HEK293 (cell line): ENCODE results near the gene SMARCA2.

Source experiments
- CTCF ChIA-PET: fragments of 350-600 bp; formaldehyde crosslinking; extraction: SDS; loops from one replicate; lab custom pipeline; 2021; ENCODE audit warnings: antibody characterized with exemption; lab: Yijun Ruan, JAX
- POLR2A ChIA-PET: fragments of 300-600 bp; formaldehyde crosslinking; extraction: SDS; loops from one replicate; lab custom pipeline; 2020; ENCODE audit warnings: antibody characterized with exemption, inconsistent platforms; lab: Yijun Ruan, JAX
- H3K27ac ChIP-seq: fragments of 200-500 bp; sonication (Bioruptor generic); 2 replicates; pipeline ENCODE4 v1.5.1; 2014; ENCODE audit warnings: low read depth, low read length, control low read depth, inconsistent platforms; ENCODE audit errors: extremely low read depth
- H3K36me3 ChIP-seq, 2 experiments: fragments of 200-500 bp in 1 of 2; sonication (Bioruptor generic) in 1 of 2; 1 replicate in 1 of 2; 2 replicates in 1 of 2; pipeline ENCODE4 v1.5.1; 2014 to 2017; ENCODE audit warnings: inconsistent platforms in 2 of 2, low read length in 2 of 2; ENCODE audit not compliant: control insufficient read depth in 2 of 2, insufficient read depth in 1 of 2
- H3K4me1 ChIP-seq: fragments of 200-500 bp; sonication (Bioruptor generic); 2 replicates; pipeline ENCODE4 v1.5.1; 2014; ENCODE audit warnings: mild to moderate bottlenecking, low read length, inconsistent platforms; ENCODE audit not compliant: control insufficient read depth, insufficient read depth
- H3K4me3 ChIP-seq: 2 replicates; pipeline ENCODE4 v1.5.1; 2011; ENCODE audit warnings: low read depth, mild to moderate bottlenecking, control low read depth, low read length, moderate library complexity
- H3K9me3 ChIP-seq: fragments of 200-500 bp; sonication (Bioruptor generic); 2 replicates; pipeline ENCODE4 v1.5.1; 2014; ENCODE audit warnings: low read depth, low read length, inconsistent platforms; ENCODE audit not compliant: control insufficient read depth, insufficient read depth
- KLF7 ChIP-seq: fragments of 450-650 bp; formaldehyde crosslinking; IDR thresholded peaks from 2 replicates; pipeline ENCODE4 v1.5.1; 2016; ENCODE audit warnings: missing biosample characterization, missing genetic modification characterization, borderline replicate concordance
- OSR2 ChIP-seq: fragments of 450-650 bp; formaldehyde crosslinking; IDR thresholded peaks from 2 replicates; pipeline ENCODE4 v1.5.1; 2016; ENCODE audit warnings: missing biosample characterization, missing genetic modification characterization
- TCF7L2 ChIP-seq: IDR thresholded peaks from 2 replicates; pipeline ENCODE4 v1.6.1; 2011; ENCODE audit warnings: low read depth, mild to moderate bottlenecking, inconsistent platforms, low read length, moderate library complexity, borderline replicate concordance
- YY1 ChIP-seq: fragments of 450-650 bp; formaldehyde crosslinking; IDR thresholded peaks from 2 replicates; pipeline ENCODE4 v1.5.1; 2018; ENCODE audit warnings: missing biosample characterization, missing genetic modification characterization
- ZNF311 ChIP-seq: fragments of 450-650 bp; formaldehyde crosslinking; IDR thresholded peaks from 2 replicates; pipeline ENCODE4 v1.5.1; 2017; ENCODE audit warnings: missing biosample characterization, missing genetic modification characterization, borderline replicate concordance
- ZNF350 ChIP-seq: fragments of 450-650 bp; formaldehyde crosslinking; IDR thresholded peaks from 2 replicates; pipeline ENCODE4 v1.5.0; 2017; ENCODE audit warnings: missing biosample characterization, mild to moderate bottlenecking, missing genetic modification characterization
- ZNF366 ChIP-seq: fragments of 450-650 bp; formaldehyde crosslinking; conservative IDR thresholded peaks from 2 replicates; pipeline ENCODE4 v1.5.1; 2016; ENCODE audit warnings: missing biosample characterization, missing genetic modification characterization
- ZNF473 ChIP-seq: fragments of 450-650 bp; formaldehyde crosslinking; IDR thresholded peaks from 2 replicates; pipeline ENCODE4 v1.5.1; 2017; ENCODE audit warnings: missing biosample characterization, missing genetic modification characterization
- ZNF544 ChIP-seq: fragments of 450-650 bp; formaldehyde crosslinking; IDR thresholded peaks from 2 replicates; pipeline ENCODE4 v1.5.0; 2017; ENCODE audit warnings: missing biosample characterization, missing genetic modification characterization
- ZNF660 ChIP-seq: fragments of 450-650 bp; IDR thresholded peaks from 2 replicates; pipeline ENCODE4 v1.5.1; 2018; ENCODE audit warnings: missing biosample characterization, mild to moderate bottlenecking, missing genetic modification characterization
- ZNF777 ChIP-seq: fragments of 450-650 bp; formaldehyde crosslinking; IDR thresholded peaks from 2 replicates; pipeline ENCODE4 v1.5.1; 2017; ENCODE audit warnings: missing biosample characterization, missing genetic modification characterization, borderline replicate concordance
- ZNF791 ChIP-seq: fragments of 450-650 bp; formaldehyde crosslinking; IDR thresholded peaks from 2 replicates; pipeline ENCODE4 v1.5.1; 2016; ENCODE audit warnings: missing biosample characterization, missing genetic modification characterization
- TF ChIP-seq, protein P1 (sequence below): fragments of 450-650 bp; formaldehyde crosslinking; conservative IDR thresholded peaks from 2 replicates; pipeline ENCODE4 v1.5.1; 2016; ENCODE audit warnings: low read depth, missing biosample characterization, missing genetic modification characterization
- TF ChIP-seq, protein P2 (sequence below): fragments of 450-650 bp; IDR thresholded peaks from 2 replicates; pipeline ENCODE4 v1.5.1; 2018; ENCODE audit warnings: missing biosample characterization, mild to moderate bottlenecking, missing genetic modification characterization
- TF ChIP-seq, protein P3 (sequence below): fragments of 450-650 bp; formaldehyde crosslinking; IDR thresholded peaks from 2 replicates; pipeline ENCODE4 v1.5.1; 2016; ENCODE audit warnings: missing biosample characterization, missing genetic modification characterization
- TF ChIP-seq, protein P4 (sequence below): fragments of 450-650 bp; IDR thresholded peaks from 2 replicates; pipeline ENCODE4 v1.5.1; 2018; ENCODE audit warnings: missing biosample characterization, missing genetic modification characterization

The SMARCA2 gene

DNA sequence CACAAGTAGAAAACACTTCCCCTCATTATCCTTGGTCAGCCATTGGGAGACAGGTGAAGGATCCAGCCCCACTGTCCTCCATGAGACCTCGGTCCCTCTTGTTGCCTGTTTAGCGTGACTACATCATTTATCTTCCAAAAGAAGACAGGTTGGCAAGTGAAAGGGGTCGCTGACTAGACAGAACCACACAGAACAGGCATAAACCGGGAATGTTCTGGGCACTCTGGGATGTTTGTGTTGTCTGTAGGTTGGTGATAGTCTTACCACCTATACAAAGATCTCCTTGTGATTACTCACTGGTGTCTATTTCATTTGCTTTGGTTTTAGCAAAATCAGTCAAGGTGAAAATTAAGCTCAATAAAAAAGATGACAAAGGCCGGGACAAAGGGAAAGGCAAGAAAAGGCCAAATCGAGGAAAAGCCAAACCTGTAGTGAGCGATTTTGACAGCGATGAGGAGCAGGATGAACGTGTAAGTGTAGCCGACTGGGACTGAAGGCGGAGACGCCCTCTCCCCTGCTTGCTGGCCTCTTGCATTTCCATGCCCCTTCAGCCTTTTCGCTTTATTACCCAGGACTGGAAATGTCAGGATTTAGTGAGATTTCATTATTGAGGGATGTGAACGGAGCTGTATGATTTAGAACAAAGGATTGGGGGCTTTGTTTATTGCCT is 175.9 kb downstream of the SMARCA2 start:
- no peak overlapping the region for H3K4me3 ChIP-seq
- peaks cover 0 to 23% of the 10 kb centered on the region in 2 experiments; a peak in 1 of 3 replicates for H3K36me3 ChIP-seq
- H3K27ac ChIP-seq, result no peak overlapping the region
- no peaks in the 10 kb centered on the region for H3K4me1 ChIP-seq
- no peak for TF ChIP-seq ZNF660
- TF ChIP-seq, protein P1, sequence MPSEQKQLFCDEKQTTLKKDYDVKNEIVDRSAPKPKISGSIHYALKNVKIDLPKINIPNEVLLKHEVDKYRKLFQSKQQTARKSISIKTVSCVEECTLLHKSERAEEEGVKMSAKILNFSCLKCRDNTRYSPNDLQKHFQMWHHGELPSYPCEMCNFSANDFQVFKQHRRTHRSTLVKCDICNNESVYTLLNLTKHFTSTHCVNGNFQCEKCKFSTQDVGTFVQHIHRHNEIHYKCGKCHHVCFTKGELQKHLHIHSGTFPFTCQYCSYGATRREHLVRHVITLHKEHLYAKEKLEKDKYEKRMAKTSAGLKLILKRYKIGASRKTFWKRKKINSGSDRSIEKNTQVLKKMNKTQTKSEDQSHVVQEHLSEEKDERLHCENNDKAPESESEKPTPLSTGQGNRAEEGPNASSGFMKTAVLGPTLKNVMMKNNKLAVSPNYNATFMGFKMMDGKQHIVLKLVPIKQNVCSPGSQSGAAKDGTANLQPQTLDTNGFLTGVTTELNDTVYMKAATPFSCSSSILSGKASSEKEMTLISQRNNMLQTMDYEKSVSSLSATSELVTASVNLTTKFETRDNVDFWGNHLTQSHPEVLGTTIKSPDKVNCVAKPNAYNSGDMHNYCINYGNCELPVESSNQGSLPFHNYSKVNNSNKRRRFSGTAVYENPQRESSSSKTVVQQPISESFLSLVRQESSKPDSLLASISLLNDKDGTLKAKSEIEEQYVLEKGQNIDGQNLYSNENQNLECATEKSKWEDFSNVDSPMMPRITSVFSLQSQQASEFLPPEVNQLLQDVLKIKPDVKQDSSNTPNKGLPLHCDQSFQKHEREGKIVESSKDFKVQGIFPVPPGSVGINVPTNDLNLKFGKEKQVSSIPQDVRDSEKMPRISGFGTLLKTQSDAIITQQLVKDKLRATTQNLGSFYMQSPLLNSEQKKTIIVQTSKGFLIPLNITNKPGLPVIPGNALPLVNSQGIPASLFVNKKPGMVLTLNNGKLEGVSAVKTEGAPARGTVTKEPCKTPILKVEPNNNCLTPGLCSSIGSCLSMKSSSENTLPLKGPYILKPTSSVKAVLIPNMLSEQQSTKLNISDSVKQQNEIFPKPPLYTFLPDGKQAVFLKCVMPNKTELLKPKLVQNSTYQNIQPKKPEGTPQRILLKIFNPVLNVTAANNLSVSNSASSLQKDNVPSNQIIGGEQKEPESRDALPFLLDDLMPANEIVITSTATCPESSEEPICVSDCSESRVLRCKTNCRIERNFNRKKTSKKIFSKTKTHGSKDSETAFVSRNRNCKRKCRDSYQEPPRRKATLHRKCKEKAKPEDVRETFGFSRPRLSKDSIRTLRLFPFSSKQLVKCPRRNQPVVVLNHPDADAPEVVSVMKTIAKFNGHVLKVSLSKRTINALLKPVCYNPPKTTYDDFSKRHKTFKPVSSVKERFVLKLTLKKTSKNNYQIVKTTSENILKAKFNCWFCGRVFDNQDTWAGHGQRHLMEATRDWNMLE (tag by site-specific recombination), result no peak
- no peak for TF ChIP-seq ZNF791
- no peak for TF ChIP-seq ZNF473 (tag by site-specific recombination)
- TF ChIP-seq, all 188 proteins: peak for 0
- CTCF ChIA-PET, result interaction anchor here (1.0 kb wide), 1 partner anchor 10 kb away, joined by 6 read pairs; no protein-coding TSS in a partner anchor
- POLR2A ChIA-PET, result no interaction called here
- H3K9me3 ChIP-seq, result no peaks in the 10 kb centered on the region

DNA sequence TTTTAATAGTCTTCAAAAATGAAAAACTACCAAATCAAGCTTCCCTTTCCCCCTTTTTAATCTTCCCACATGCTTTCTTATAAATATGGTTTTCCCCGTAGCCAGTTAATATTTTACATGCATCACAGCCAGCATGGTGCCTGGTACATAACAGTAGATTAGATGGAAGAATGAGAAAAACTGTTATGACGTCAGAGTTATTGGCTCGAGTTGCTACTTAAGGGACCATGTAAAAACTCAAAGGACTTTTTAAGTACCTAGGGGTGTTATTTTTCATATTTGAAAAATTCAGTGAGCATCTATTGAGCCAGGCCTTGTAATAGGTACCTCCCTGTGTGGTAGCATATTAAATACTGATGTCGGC is 176.4 kb downstream of the SMARCA2 start:
- ChIA-PET POLR2A (no interaction called here), CTCF (interaction anchor here (1.0 kb wide), 1 partner anchor 10 kb away, joined by 6 read pairs; no protein-coding TSS in a partner anchor)
- Histone ChIP-seq H3K4me1 (no peaks in the 10 kb centered on the region), H3K9me3 (no peaks in the 10 kb centered on the region), H3K36me3 (peaks cover 0 to 22% of the 10 kb centered on the region in 2 experiments; a peak in 1 of 3 replicates), H3K27ac (no peak overlapping the region), H3K4me3 (no peak overlapping the region)
- TF ChIP-seq KLF7 (no peak), TCF7L2 (no peak)
- TF ChIP-seq, protein P2, sequence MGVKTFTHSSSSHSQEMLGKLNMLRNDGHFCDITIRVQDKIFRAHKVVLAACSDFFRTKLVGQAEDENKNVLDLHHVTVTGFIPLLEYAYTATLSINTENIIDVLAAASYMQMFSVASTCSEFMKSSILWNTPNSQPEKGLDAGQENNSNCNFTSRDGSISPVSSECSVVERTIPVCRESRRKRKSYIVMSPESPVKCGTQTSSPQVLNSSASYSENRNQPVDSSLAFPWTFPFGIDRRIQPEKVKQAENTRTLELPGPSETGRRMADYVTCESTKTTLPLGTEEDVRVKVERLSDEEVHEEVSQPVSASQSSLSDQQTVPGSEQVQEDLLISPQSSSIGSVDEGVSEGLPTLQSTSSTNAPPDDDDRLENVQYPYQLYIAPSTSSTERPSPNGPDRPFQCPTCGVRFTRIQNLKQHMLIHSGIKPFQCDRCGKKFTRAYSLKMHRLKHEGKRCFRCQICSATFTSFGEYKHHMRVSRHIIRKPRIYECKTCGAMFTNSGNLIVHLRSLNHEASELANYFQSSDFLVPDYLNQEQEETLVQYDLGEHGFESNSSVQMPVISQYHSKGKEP (tag by site-specific recombination), result no peak
- TF ChIP-seq, all 188 proteins: peak for 0

DNA sequence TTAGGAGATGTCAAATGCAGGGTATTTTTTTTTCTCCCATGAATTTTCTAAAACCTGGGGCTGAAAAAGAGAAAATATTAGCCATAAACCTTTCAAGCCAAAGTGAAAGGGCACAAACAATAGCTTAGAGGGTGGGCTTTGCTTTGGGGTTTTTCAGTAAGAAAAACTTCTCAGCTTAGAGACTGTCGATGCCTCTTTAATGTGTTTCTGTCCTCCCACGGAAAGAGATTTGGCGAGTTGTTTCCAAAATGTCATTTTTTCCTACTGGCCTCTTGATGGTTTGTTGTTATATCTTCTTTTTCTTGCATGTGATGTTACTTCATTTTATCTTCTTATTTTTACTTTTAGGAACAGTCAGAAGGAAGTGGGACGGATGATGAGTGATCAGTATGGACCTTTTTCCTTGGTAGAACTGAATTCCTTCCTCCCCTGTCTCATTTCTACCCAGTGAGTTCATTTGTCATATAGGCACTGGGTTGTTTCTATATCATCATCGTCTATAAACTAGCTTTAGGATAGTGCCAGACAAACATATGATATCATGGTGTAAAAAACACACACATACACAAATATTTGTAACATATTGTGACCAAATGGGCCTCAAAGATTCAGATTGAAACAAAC is 177.3 kb downstream of the SMARCA2 start:
- Histone ChIP-seq H3K9me3 (no peaks in the 10 kb centered on the region), H3K4me3 (no peak overlapping the region), H3K36me3 (peaks cover 0 to 22% of the 10 kb centered on the region in 2 experiments; a peak in 1 of 3 replicates), H3K27ac (no peak overlapping the region), H3K4me1 (no peaks in the 10 kb centered on the region)
- ChIA-PET CTCF (interaction anchor here (0.6 to 0.7 kb wide), 2 partner anchors 384 to 630 kb away, joined by 3 to 4 read pairs; no protein-coding TSS in a partner anchor), POLR2A (no interaction called here)
- no peak for TF ChIP-seq YY1 (tag by site-specific recombination)
- TF ChIP-seq ZNF544 (tag by site-specific recombination), result no peak
- TF ChIP-seq, protein P3, sequence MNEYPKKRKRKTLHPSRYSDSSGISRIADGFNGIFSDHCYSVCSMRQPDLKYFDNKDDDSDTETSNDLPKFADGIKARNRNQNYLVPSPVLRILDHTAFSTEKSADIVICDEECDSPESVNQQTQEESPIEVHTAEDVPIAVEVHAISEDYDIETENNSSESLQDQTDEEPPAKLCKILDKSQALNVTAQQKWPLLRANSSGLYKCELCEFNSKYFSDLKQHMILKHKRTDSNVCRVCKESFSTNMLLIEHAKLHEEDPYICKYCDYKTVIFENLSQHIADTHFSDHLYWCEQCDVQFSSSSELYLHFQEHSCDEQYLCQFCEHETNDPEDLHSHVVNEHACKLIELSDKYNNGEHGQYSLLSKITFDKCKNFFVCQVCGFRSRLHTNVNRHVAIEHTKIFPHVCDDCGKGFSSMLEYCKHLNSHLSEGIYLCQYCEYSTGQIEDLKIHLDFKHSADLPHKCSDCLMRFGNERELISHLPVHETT (tag by site-specific recombination), result no peak
- TF ChIP-seq ZNF350 (tag by site-specific recombination), result no peak
- TF ChIP-seq ZNF777 (tag by site-specific recombination), result no peak
- TF ChIP-seq, protein P4, sequence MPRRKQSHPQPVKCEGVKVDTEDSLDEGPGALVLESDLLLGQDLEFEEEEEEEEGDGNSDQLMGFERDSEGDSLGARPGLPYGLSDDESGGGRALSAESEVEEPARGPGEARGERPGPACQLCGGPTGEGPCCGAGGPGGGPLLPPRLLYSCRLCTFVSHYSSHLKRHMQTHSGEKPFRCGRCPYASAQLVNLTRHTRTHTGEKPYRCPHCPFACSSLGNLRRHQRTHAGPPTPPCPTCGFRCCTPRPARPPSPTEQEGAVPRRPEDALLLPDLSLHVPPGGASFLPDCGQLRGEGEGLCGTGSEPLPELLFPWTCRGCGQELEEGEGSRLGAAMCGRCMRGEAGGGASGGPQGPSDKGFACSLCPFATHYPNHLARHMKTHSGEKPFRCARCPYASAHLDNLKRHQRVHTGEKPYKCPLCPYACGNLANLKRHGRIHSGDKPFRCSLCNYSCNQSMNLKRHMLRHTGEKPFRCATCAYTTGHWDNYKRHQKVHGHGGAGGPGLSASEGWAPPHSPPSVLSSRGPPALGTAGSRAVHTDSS, result no peak
- no peak for TF ChIP-seq ZNF366 (tag by site-specific recombination)
- TF ChIP-seq ZNF311, result no peak
- no peak for TF ChIP-seq OSR2 (tag by site-specific recombination)
